OCI-LY3 (cell line): ENCODE measurements around the gene ACTL7A.

Experiments
- H2AFZ ChIP-seq: fragments of 200-600, 300-600 bp; shearing (Covaris generic); 2 replicates; pipeline ENCODE4 v1.6.0; 2014; ENCODE audit warnings: antibody characterized with exemption, low read depth, low read length
- H3K27ac ChIP-seq: fragments of 200-600, 300-600 bp; sonication (generic); 2 replicates; pipeline ENCODE4 v1.5.1; 2014; ENCODE audit warnings: mild to moderate bottlenecking, low read length, moderate library complexity, mixed read lengths
- H3K27me3 ChIP-seq: fragments of 200-600, 300-600 bp; sonication (generic); 2 replicates; pipeline ENCODE4 v1.6.1; 2014; ENCODE audit warnings: low read depth, low read length, mixed read lengths
- H3K36me3 ChIP-seq: fragments of 200-600, 300-600 bp; sonication (generic); replicated peaks from 2 replicates; pipeline ENCODE3; 2014; ENCODE audit warnings: low read depth, low read length, mixed read lengths
- H3K4me1 ChIP-seq: fragments of 300-600, 200-600 bp; sonication (generic); 2 replicates; pipeline ENCODE4 v1.6.1; 2014; ENCODE audit warnings: low read length, mixed read lengths
- H3K4me2 ChIP-seq: fragments of 200-600, 300-600 bp; sonication (generic); 2 replicates; pipeline ENCODE4 v1.6.1; 2014; ENCODE audit warnings: low read length, mixed read lengths
- H3K4me3 ChIP-seq: fragments of 300-600, 200-600 bp; sonication (generic); 2 replicates; pipeline ENCODE4 v1.5.1; 2014; ENCODE audit warnings: antibody characterized with exemption, mild to moderate bottlenecking, low read length, moderate library complexity
- H3K79me2 ChIP-seq: fragments of 300-600, 200-600 bp; shearing (Covaris generic); 2 replicates; pipeline ENCODE4 v1.6.1; 2014; ENCODE audit warnings: mild to moderate bottlenecking, low read length, mixed read lengths
- H3K9ac ChIP-seq: fragments of 300-600, 200-600 bp; shearing (Covaris generic); 2 replicates; pipeline ENCODE4 v1.6.0; 2014; ENCODE audit warnings: mild to moderate bottlenecking, low read length, moderate library complexity
- H3K9me3 ChIP-seq: fragments of 200-600, 300-600 bp; shearing (Covaris generic); 2 replicates; pipeline ENCODE4 v1.6.1; 2014; ENCODE audit warnings: low read length, mixed read lengths; ENCODE audit not compliant: insufficient read depth
- H4K20me1 ChIP-seq: fragments of 200-600, 300-600 bp; sonication (generic); 2 replicates; pipeline ENCODE4 v1.6.1; 2016; ENCODE audit warnings: low read length, mixed read lengths; ENCODE audit not compliant: insufficient read depth
- CTCF ChIP-seq: fragments of 200-600, 300-600 bp; sonication (generic); IDR thresholded peaks from 2 replicates; pipeline ENCODE4 v1.5.1; 2014; ENCODE audit warnings: antibody characterized with exemption, low read length, low read depth
- EZH2phosphoT487 ChIP-seq: fragments of 200-600 bp; shearing (Covaris generic); IDR thresholded peaks from 2 replicates; pipeline ENCODE4 v1.6.1; 2018; ENCODE audit warnings: antibody characterized with exemption, mixed run types, low read depth

Gene ACTL7A

GRCh38 chr9:108910402-108910801 lies 48.3 kb downstream of the ACTL7A start:
- TF ChIP-seq CTCF, result no peak
- TF ChIP-seq EZH2phosphoT487, result no peak
- H3K36me3 ChIP-seq, result peaks cover 36% of the 10 kb centered on the region
- H3K4me3 ChIP-seq, result no peak overlapping the region
- no peaks in the 10 kb centered on the region for H3K4me1 ChIP-seq
- no peak overlapping the region for H3K27ac ChIP-seq
- no peak overlapping the region for H2AFZ ChIP-seq
- no peak overlapping the region for H3K9ac ChIP-seq
- H3K79me2 ChIP-seq, result no peaks in the 10 kb centered on the region
- H3K4me2 ChIP-seq, result no peak overlapping the region
- no peaks in the 10 kb centered on the region for H4K20me1 ChIP-seq
- H3K27me3 ChIP-seq, result no peaks in the 10 kb centered on the region
- no peaks in the 10 kb centered on the region for H3K9me3 ChIP-seq

- Histone ChIP-seq H3K27ac (no peak overlapping the region), H3K4me3 (no peak overlapping the region), H3K79me2 (no peaks in the 10 kb centered on the region), H3K9me3 (no peaks in the 10 kb centered on the region), H3K27me3 (no peaks in the 10 kb centered on the region), H3K4me2 (no peak overlapping the region), H3K4me1 (no peaks in the 10 kb centered on the region), H3K9ac (no peak overlapping the region), H4K20me1 (no peaks in the 10 kb centered on the region), H2AFZ (no peak overlapping the region), H3K36me3 (peaks cover 32% of the 10 kb centered on the region)
- no peak for TF ChIP-seq CTCF
- TF ChIP-seq EZH2phosphoT487, result no peak
These were observed 48.8 kb downstream of the ACTL7A start for GRCh38 chr9:108910914-108911313.

GRCh38 chr9:108911820-108912219 lies 49.8 kb downstream of the ACTL7A start:
- Histone ChIP-seq H3K27ac (no peak overlapping the region), H3K27me3 (no peaks in the 10 kb centered on the region), H3K4me2 (no peak overlapping the region), H3K4me1 (no peaks in the 10 kb centered on the region), H3K79me2 (no peaks in the 10 kb centered on the region), H3K9ac (no peak overlapping the region), H3K4me3 (no peak overlapping the region), H4K20me1 (no peaks in the 10 kb centered on the region), H3K36me3 (peaks cover 32% of the 10 kb centered on the region), H2AFZ (no peak overlapping the region), H3K9me3 (no peaks in the 10 kb centered on the region)
- TF ChIP-seq EZH2phosphoT487, result no peak
- no peak for TF ChIP-seq CTCF
